ENCODE results near the gene PTPRN2. TPM values are rescaled to one million over a fixed set of nuclear protein-coding genes. Genes with fewer than 3 reads are reported as not detected.

The PTPRN2 gene
- total and polyA plus RNA-seq, 2 donors (not counting 3 experiments of a cell fraction or from before 2014, with no cell fraction given) = 0.62 to 0.88 TPM

DNA sequence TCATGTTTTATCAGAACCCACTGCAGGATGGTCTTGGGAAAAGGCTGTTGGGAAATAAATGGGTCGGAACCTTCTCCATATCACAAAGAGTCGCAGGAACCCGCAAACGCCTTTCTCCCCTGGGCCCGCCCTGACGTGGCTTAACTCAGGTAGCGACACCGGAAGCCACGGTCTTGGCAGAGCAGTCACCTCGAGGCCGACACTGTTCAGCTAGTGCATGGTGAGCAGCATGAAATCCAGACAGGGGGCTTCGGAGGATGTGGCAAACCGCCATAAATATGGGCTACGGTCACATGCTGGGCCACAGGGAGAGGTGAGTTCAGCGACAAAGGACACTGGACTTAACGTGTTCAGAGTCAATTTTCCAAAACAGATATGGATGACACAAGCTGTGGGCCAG lies 421.9 kb downstream of the PTPRN2 start:
- intact Hi-C loops (cut with micrococcal nuclease) = no loop called here
- CTCF ChIA-PET = no interaction called here
- TF ChIP-seq JUN (IDR thresholded peaks at IDR 0.05; ENCODE audit: borderline replicate concordance, insufficient read depth, insufficient read length, low read depth) (no peak), POLR2A (IDR thresholded peaks at IDR 0.05; ENCODE audit: low read depth, low read length) (no peak), EZH2 (IDR thresholded peaks at IDR 0.05; ENCODE audit: borderline replicate concordance, low read depth, low read length, severe bottlenecking) (no peak), MYC (IDR thresholded peaks at IDR 0.05; ENCODE audit: low read depth, low read length) (no peak)
- TF ChIP-seq, protein P1, sequence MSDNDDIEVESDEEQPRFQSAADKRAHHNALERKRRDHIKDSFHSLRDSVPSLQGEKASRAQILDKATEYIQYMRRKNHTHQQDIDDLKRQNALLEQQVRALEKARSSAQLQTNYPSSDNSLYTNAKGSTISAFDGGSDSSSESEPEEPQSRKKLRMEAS (IDR thresholded peaks at IDR 0.05; ENCODE audit: insufficient read depth, insufficient read length) = no peak
- TF ChIP-seq, protein P2, sequence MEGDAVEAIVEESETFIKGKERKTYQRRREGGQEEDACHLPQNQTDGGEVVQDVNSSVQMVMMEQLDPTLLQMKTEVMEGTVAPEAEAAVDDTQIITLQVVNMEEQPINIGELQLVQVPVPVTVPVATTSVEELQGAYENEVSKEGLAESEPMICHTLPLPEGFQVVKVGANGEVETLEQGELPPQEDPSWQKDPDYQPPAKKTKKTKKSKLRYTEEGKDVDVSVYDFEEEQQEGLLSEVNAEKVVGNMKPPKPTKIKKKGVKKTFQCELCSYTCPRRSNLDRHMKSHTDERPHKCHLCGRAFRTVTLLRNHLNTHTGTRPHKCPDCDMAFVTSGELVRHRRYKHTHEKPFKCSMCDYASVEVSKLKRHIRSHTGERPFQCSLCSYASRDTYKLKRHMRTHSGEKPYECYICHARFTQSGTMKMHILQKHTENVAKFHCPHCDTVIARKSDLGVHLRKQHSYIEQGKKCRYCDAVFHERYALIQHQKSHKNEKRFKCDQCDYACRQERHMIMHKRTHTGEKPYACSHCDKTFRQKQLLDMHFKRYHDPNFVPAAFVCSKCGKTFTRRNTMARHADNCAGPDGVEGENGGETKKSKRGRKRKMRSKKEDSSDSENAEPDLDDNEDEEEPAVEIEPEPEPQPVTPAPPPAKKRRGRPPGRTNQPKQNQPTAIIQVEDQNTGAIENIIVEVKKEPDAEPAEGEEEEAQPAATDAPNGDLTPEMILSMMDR (IDR thresholded peaks at IDR 0.05; ENCODE audit: extremely low read depth in 1 of 2, insufficient read depth in 1 of 2, low read depth in 1 of 2, low read length in 2 of 2) = no peak
- H3K36me3 ChIP-seq (ENCODE audit: control insufficient read depth in 2 of 2, extremely low read depth in 1 of 2, insufficient read depth in 2 of 2, low read length in 2 of 2) = no peaks in the 10 kb centered on the region
- no peak overlapping the region for H3K4me2 ChIP-seq (ENCODE audit: insufficient read depth, low read length)
- DNase-seq (ENCODE audit: low read depth, low spot score) (no peak), FAIRE-seq (no peak)
- dilution Hi-C loops (cut with MboI; ENCODE audit: extremely low pct_ligation_motif_present, low sequenced_read_pairs) = no loop called here
- H3K4me1 ChIP-seq (ENCODE audit: control insufficient read depth, extremely low read depth, insufficient read depth, low read length) = no peaks in the 10 kb centered on the region
- H3K27ac ChIP-seq (ENCODE audit: insufficient read depth, low read depth, low read length) = no peak overlapping the region
- no peaks in the 10 kb centered on the region for H4K20me1 ChIP-seq (replicated peaks; ENCODE audit: control insufficient read depth, extremely low read depth, insufficient read depth, low read length)
- H3K27me3 ChIP-seq (ENCODE audit: control insufficient read depth in 2 of 2, insufficient read depth in 2 of 2, low read length in 2 of 2) = no peaks in the 10 kb centered on the region
- no peak overlapping the region for H3K9ac ChIP-seq (replicated peaks; ENCODE audit: extremely low read depth, insufficient read depth, low read length)
- no peak overlapping the region for H3K4me3 ChIP-seq (replicated peaks in 1 of 3; ENCODE audit: insufficient read depth in 1 of 3, low read depth in 1 of 3, low read length in 3 of 3)
- no peaks in the 10 kb centered on the region for H3K79me2 ChIP-seq (ENCODE audit: control insufficient read depth, insufficient read depth, low read length)
- no peaks in the 10 kb centered on the region for H3K9me1 ChIP-seq (replicated peaks; ENCODE audit: control insufficient read depth, extremely low read depth, insufficient read depth, low read length)
- no peak overlapping the region for H2AFZ ChIP-seq (ENCODE audit: low read depth, low read length)
- H3K9me3 ChIP-seq (replicated peaks; ENCODE audit: control insufficient read depth, insufficient read depth, low read length) = peaks cover 11% of the 10 kb centered on the region
- POLR2A ChIA-PET = no interaction called here
- BruUV-seq (replicated peaks) = no TSS peak

Data from endothelial cell of umbilical vein (primary cell).